ENCODE measurements around the gene SMG7. TPM values are rescaled to one million over a fixed set of nuclear protein-coding genes. Genes with fewer than 3 reads are reported as not detected.

SMG7 gene
- total and polyA plus RNA-seq, 12 donors: 15.4 to 54.4 (median 34.9) TPM

DNA sequence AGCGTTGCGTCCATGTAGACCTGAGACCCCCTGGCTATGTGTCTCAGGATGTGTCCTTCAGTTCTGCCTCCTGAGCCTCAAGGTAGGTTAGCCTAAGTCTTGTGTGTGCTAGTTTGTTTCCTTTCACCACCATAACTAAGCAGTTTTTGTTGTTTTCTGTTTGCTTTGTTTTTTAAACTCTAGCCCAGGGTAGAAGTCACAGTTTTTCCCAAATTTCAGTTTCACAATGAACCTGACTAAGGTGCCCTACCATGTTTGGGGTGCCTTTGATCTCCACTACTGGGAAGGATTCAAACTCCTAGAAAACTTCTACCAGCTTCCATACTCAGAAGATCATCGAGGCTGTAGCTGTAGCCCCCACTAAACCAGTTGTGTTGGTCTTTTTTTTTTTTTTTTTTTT, 14.8 kb upstream of the SMG7 start:
- WGBS, 4 donors: 83 to 87% (median 85%) methylated on average over 3 of the region's 3 CpGs

GRCh38 chr1:183460596-183460995, 11.7 kb upstream of the SMG7 start:
- TF ChIP-seq POLR2A (IDR thresholded peaks at IDR 0.05): no peak
- TF ChIP-seq, protein P1, sequence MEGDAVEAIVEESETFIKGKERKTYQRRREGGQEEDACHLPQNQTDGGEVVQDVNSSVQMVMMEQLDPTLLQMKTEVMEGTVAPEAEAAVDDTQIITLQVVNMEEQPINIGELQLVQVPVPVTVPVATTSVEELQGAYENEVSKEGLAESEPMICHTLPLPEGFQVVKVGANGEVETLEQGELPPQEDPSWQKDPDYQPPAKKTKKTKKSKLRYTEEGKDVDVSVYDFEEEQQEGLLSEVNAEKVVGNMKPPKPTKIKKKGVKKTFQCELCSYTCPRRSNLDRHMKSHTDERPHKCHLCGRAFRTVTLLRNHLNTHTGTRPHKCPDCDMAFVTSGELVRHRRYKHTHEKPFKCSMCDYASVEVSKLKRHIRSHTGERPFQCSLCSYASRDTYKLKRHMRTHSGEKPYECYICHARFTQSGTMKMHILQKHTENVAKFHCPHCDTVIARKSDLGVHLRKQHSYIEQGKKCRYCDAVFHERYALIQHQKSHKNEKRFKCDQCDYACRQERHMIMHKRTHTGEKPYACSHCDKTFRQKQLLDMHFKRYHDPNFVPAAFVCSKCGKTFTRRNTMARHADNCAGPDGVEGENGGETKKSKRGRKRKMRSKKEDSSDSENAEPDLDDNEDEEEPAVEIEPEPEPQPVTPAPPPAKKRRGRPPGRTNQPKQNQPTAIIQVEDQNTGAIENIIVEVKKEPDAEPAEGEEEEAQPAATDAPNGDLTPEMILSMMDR (IDR thresholded peaks at IDR 0.05): no peak
- H3K27me3 ChIP-seq: no peaks in the 10 kb centered on the region
- no peaks in the 10 kb centered on the region for H3K4me1 ChIP-seq (replicated peaks in 1 of 2)
- WGBS, 4 donors: 68 to 84% (median 77%) methylated on average over 2 of the region's 2 CpGs
- DNase-seq: no peak
- no peak overlapping the region for H3K4me3 ChIP-seq
- no peaks in the 10 kb centered on the region for H3K36me3 ChIP-seq (replicated peaks in 1 of 2)
- intact Hi-C loops (cut with DNase I): no loop called here
- H3K9me3 ChIP-seq (replicated peaks in 1 of 3): no peaks in the 10 kb centered on the region
- H3K27ac ChIP-seq: no peak overlapping the region

More for the DNA sequence above, 14.8 kb upstream of the SMG7 start:
- Histone ChIP-seq H3K4me3 (no peak overlapping the region), H3K9me3 (replicated peaks in 1 of 3) (no peaks in the 10 kb centered on the region), H3K27ac (no peak overlapping the region), H3K36me3 (replicated peaks in 1 of 2) (no peaks in the 10 kb centered on the region), H3K4me1 (replicated peaks in 1 of 2) (no peaks in the 10 kb centered on the region), H3K27me3 (peaks cover 6% of the 10 kb centered on the region)
- no peak for DNase-seq
- TF ChIP-seq, protein P1 (IDR thresholded peaks at IDR 0.05): no peak
- TF ChIP-seq POLR2A (IDR thresholded peaks at IDR 0.05): no peak
- intact Hi-C loops (cut with DNase I): no loop called here

DNA sequence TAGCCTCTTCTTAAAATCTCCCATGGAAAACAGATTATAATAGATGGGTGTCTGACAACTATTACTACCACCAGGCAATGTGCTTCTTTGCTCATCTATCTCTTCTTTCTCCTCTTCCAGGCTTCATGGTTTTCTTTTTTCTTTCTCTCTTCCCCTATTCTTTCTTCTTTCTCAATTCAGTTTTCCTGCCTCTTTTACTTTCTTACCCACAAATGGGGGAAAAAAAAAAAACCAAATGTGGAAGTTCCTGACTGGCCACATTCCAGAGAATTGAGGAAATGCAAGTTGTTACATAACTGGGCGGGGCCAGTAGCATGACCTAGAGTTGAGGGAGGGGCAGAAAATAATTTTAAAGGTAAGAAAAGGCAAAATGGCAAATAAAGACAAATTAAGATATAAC, 10.9 kb upstream of the SMG7 start:
- peak in 2 of 7 donors; percentile 13 to 14 for DNase-seq
- TF ChIP-seq, protein P1 (IDR thresholded peaks at IDR 0.05): no peak
- no peak for TF ChIP-seq POLR2A (IDR thresholded peaks at IDR 0.05)
- no peaks in the 10 kb centered on the region for H3K36me3 ChIP-seq (replicated peaks in 1 of 2)
- no peak overlapping the region for H3K27ac ChIP-seq
- no peaks in the 10 kb centered on the region for H3K4me1 ChIP-seq (replicated peaks in 1 of 2)
- no peaks in the 10 kb centered on the region for H3K9me3 ChIP-seq (replicated peaks in 1 of 3)
- no peak overlapping the region for H3K4me3 ChIP-seq
- WGBS, 4 donors: 62 to 78% (median 70%) methylated on average over 1 of the region's 1 CpG
- no peaks in the 10 kb centered on the region for H3K27me3 ChIP-seq
- intact Hi-C loops (cut with DNase I): no loop called here

DNA sequence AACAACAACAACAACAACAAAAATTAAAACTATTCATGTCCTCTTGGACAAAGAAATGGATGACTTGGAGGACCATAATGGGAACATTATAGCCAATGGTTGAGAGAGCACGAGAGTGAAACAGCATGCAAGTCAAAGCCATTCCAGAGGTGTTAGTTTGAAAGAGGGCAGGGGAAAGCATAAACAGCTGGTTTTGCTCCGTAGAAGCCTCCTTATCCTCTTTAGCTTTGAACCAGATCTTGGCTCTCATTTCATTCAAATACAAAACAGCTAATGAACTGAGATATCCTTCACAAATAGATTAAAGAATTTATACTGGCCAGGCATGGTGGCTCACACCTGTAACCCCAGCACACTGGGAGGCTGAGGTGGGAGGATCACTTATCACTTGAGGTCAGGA, 8.7 kb upstream of the SMG7 start:
- H3K4me3 ChIP-seq: no peak overlapping the region
- H3K27me3 ChIP-seq: no peaks in the 10 kb centered on the region
- intact Hi-C loops (cut with DNase I): no loop called here
- no peak overlapping the region for H3K27ac ChIP-seq
- no peaks in the 10 kb centered on the region for H3K36me3 ChIP-seq (replicated peaks in 1 of 2)
- no peaks in the 10 kb centered on the region for H3K4me1 ChIP-seq (replicated peaks in 1 of 2)
- no peaks in the 10 kb centered on the region for H3K9me3 ChIP-seq (replicated peaks in 1 of 3)
- no peak for TF ChIP-seq POLR2A (IDR thresholded peaks at IDR 0.05)
- TF ChIP-seq, protein P1 (IDR thresholded peaks at IDR 0.05): no peak
- WGBS, 4 donors: 58 to 79% (median 74%) methylated on average over 2 of the region's 2 CpGs
- DNase-seq: no peak

Data from adrenal gland (tissue), 12 donors.